Skeletal muscle cell (primary cell): ENCODE results near the gene SPTBN4.
"Not testable (repeated sequence)": the region's sequence is repeated elsewhere in the genome, so short reads cannot be mapped to it uniquely, and the experiment has no call there.

ENCODE experiments used
- DNase-seq: peaks from one replicate; pipeline ENCODE4 v3.0.0-alpha.2; 2010; ENCODE audit warnings: low read depth
- H3K4me3 ChIP-seq: 2 replicates; pipeline ENCODE4 v1.5.1; 2011; ENCODE audit warnings: low read depth, mild to moderate bottlenecking, control low read depth, low read length, moderate library complexity

SPTBN4 gene

GRCh38 chr19:40433391-40434216, 33.2 kb upstream of the SPTBN4 start:
- DNase-seq: peak; percentile 66
- peak overlapping the region; percentile 40 for H3K4me3 ChIP-seq

- DNase-seq: no peak
- H3K4me3 ChIP-seq: no peak overlapping the region
Measured at GRCh38 chr19:40438284-40438683, 28.5 kb upstream of the SPTBN4 start.

GRCh38 chr19:40441719-40442253, 25.0 kb upstream of the SPTBN4 start:
- DNase-seq: no peak
- H3K4me3 ChIP-seq: peak overlapping the region; percentile 65

GRCh38 chr19:40442328-40443130, 24.3 kb upstream of the SPTBN4 start:
- peak overlapping the region; percentile 65 for H3K4me3 ChIP-seq
- no peak for DNase-seq

- peak; percentile 99 for DNase-seq
- H3K4me3 ChIP-seq: peak overlapping the region; percentile 65
Measured at GRCh38 chr19:40443131-40443999, 23.4 kb upstream of the SPTBN4 start.

- DNase-seq: peak; percentile 83
- peak within 1 kb of the TSS; percentile 65 for H3K4me3 ChIP-seq
Measured at GRCh38 chr19:40444000-40444824, 22.6 kb upstream of the SPTBN4 start, which contains the start of gene SERTAD3. SERTAD3 (minus strand) TSS chr19:40444335; CDS start chr19:40442080, 2,255 bp downstream.

GRCh38 chr19:40444825-40445312, 21.9 kb upstream of the SPTBN4 start:
- no peak for DNase-seq
- peak overlapping the region; percentile 65 for H3K4me3 ChIP-seq

- DNase-seq: no peak
- H3K4me3 ChIP-seq: no peak overlapping the region
Measured at GRCh38 chr19:40445780-40446262, 21.0 kb upstream of the SPTBN4 start.

- H3K4me3 ChIP-seq: no peak overlapping the region
- no peak for DNase-seq
Measured at GRCh38 chr19:40446263-40446784, 20.5 kb upstream of the SPTBN4 start.

GRCh38 chr19:40449506-40449905, 17.3 kb upstream of the SPTBN4 start:
- DNase-seq: no peak
- no peak overlapping the region for H3K4me3 ChIP-seq

GRCh38 chr19:40450664-40451063, 16.1 kb upstream of the SPTBN4 start:
- no peak for DNase-seq
- H3K4me3 ChIP-seq: no peak overlapping the region

GRCh38 chr19:40452016-40452415, 14.8 kb upstream of the SPTBN4 start:
- no peak for DNase-seq
- H3K4me3 ChIP-seq: no peak overlapping the region

GRCh38 chr19:40453151-40453735, 13.6 kb upstream of the SPTBN4 start:
- no peak overlapping the region for H3K4me3 ChIP-seq
- DNase-seq: no peak

GRCh38 chr19:40453943-40454342, 12.9 kb upstream of the SPTBN4 start:
- not testable (repeated sequence) for DNase-seq, H3K4me3 ChIP-seq

- H3K4me3 ChIP-seq: no peak overlapping the region
- DNase-seq: no peak
Measured at GRCh38 chr19:40457048-40457447, 9.8 kb upstream of the SPTBN4 start.

GRCh38 chr19:40457953-40458596, 8.7 kb upstream of the SPTBN4 start:
- H3K4me3 ChIP-seq: no peak overlapping the region
- no peak for DNase-seq

GRCh38 chr19:40458597-40458974, 8.2 kb upstream of the SPTBN4 start:
- DNase-seq: no peak

More at GRCh38 chr19:40458597-40458974, 8.2 kb upstream of the SPTBN4 start:
- no peak overlapping the region for H3K4me3 ChIP-seq
